HG03066 (cell line): ENCODE results near the gene ACAP1.

Experiments used
- ATAC-seq: cut with Tn5 transposase; IDR thresholded peaks from one replicate; pipeline ENCODE4 v1.9.1; 2021; ENCODE audit warnings: low read depth; ENCODE audit not compliant: unreplicated experiment

Gene ACAP1, protein sequence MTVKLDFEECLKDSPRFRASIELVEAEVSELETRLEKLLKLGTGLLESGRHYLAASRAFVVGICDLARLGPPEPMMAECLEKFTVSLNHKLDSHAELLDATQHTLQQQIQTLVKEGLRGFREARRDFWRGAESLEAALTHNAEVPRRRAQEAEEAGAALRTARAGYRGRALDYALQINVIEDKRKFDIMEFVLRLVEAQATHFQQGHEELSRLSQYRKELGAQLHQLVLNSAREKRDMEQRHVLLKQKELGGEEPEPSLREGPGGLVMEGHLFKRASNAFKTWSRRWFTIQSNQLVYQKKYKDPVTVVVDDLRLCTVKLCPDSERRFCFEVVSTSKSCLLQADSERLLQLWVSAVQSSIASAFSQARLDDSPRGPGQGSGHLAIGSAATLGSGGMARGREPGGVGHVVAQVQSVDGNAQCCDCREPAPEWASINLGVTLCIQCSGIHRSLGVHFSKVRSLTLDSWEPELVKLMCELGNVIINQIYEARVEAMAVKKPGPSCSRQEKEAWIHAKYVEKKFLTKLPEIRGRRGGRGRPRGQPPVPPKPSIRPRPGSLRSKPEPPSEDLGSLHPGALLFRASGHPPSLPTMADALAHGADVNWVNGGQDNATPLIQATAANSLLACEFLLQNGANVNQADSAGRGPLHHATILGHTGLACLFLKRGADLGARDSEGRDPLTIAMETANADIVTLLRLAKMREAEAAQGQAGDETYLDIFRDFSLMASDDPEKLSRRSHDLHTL

GRCh38 chr17:7336240-7337175, at the start of gene ACAP1:
Gene ACAP1, plus strand, starts transcription at chr17:7336529. Its CDS starts 206 bp downstream, at chr17:7336735.
- ATAC-seq = peak; percentile 58

DNA sequence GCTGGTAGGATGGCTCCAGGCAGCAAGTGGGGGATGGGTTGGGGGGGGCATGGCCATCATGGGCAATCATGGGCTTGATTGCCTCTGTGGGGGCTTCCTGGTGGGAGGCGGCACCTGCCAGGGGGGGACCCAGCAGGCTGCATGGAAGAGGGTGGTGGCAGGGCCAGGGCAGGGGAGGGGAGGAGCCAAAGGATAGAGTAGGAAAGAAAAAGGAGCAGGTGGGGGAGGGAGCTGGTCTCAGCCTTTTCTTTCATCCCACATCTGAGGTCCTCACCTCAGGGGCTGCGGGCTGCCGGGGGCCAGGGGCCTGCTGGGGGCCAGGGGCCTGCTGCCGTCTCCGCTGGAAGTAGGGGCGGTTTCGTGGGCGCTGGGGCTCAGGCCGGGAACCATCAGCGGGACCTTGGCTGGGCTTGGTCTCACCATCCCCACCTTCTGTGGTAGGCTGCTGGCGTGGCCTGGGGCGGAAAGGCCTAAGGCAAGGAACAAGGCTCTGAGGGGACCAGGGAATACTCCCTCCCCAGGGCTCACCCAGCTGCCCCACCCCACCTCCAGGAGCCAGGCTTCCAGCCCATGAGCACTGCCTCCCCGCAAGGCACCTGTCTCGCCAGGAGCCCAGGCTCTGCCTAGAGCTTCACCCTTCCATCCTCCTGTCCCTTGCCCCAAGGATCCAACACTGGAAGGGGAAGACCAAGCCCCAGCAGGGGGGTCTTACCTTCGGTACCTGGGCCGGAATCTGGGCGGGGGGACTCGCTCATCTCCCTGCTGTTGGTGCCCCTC, 46.9 kb upstream of the ACAP1 start:
- ATAC-seq = no peak

- no peak for ATAC-seq
Measured at GRCh38 chr17:7290166-7290565, 46.2 kb upstream of the ACAP1 start.

GRCh38 chr17:7290685-7291084, 45.6 kb upstream of the ACAP1 start:
- ATAC-seq = no peak

GRCh38 chr17:7292194-7292593, 44.1 kb upstream of the ACAP1 start:
- ATAC-seq = no peak

GRCh38 chr17:7292729-7293128, 43.6 kb upstream of the ACAP1 start:
- ATAC-seq = no peak

- no peak for ATAC-seq
Measured at GRCh38 chr17:7293159-7293558, 43.2 kb upstream of the ACAP1 start.

DNA sequence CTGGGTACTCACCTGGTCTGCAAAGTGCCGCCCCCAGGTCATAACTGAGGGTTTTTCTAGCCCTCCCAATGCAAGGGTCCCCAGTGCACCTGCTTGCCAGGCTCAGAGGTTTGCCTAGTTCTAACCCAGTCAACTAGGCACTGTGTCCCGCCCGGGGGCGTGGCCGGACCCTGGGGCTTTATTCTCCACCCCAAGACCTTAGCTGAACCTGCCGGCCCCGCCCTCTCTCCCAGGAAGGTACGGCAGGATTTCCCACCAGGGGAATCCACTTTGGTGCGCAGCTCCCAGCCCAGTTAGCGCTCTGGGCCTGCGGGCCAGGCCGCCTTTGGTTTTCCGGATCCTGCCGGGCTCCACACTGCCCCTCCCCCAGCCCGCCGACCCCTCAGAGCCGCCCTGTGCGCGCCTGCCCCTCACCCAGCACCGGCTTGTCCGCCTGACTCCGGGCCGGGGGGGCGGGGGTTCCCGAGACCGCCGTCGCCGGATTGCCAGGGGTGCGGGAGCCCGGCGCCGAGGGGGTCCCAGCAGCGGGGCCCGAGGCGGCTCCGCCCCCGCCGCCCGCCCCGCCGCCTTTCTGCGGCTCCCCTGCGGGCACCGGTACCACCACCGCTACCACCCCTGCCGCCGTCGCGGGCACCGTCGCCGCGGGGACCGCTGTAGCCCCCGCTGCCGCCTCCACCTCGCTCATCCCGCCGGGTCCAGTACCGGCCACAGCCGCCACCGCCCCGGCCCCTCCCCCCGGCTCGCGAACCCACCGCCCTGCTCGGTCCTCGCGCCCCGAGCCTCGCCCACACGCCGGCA, 42.3 kb upstream of the ACAP1 start:
- no peak for ATAC-seq

- ATAC-seq = no peak
Measured at GRCh38 chr17:7294614-7295153, 41.6 kb upstream of the ACAP1 start, which contains the start of gene YBX2. Gene YBX2, minus strand, starts transcription at chr17:7294639. Its CDS starts 139 bp downstream, at chr17:7294500.

GRCh38 chr17:7295230-7296180, 40.8 kb upstream of the ACAP1 start:
- no peak for ATAC-seq

GRCh38 chr17:7296189-7296861, 40.0 kb upstream of the ACAP1 start:
- no peak for ATAC-seq

DNA sequence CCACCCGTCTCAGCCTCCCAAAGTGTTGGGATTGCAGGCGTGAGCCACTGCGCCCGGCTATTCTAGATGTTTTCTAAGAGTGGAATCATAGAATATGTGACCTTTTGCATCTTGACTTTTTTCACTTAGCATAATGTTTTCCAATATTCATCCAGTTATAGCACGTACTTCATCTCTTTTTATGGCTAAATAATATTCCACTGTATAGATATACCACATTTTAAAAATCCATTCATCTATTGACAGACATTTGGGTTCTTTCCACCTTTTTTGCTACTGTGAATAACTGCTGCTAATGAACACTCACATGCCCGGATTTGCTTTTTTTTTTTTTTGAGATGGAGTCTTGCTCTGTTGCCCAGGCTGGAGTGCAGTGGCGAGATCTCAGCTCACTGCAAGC, 32.1 kb upstream of the ACAP1 start:
- ATAC-seq = no peak

DNA sequence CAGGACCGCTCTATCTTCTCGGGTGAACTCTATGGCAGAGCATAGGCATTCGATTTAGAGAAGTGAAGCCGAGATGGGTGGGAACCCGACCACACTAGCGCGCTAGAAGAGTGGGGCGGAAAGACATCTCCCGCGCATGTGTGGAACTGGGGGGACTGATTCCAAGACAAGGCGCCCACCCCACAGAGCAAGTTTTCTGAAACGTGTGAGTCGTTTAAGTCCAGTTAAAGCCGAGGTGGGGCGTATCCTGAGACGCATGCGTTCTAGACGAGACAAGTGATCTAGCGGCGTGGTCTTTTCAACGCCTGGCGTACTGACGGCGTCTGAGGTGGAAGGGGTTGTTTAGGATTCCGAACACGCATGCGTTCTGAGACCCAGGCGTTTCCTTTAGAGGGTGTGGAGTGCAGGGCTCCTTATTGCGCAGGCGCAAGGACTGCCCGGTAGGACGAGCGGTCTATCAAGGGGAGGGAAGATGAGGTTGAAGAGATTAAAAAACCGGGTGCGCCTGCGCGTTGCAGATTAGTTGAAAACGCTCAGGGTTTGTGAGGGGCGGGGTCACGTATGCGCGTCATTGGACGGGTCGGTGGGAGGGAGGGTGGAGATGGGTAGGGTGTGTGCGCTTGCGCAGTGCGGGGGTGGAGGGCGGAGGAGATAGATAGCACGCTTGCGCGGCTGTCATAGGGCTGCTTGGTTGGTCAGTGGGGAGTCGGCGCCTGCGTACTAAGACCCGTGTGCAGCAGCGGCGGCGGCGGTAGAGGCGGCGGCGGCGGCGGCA, 29.2 kb upstream of the ACAP1 start, which contains the start of gene EIF5A:
TSS of gene EIF5A (plus strand) at position 718 of the 775 bp plus-strand sequence. CDS start 2,008 bp downstream, outside the sequence.
- ATAC-seq = peak; percentile 56

DNA sequence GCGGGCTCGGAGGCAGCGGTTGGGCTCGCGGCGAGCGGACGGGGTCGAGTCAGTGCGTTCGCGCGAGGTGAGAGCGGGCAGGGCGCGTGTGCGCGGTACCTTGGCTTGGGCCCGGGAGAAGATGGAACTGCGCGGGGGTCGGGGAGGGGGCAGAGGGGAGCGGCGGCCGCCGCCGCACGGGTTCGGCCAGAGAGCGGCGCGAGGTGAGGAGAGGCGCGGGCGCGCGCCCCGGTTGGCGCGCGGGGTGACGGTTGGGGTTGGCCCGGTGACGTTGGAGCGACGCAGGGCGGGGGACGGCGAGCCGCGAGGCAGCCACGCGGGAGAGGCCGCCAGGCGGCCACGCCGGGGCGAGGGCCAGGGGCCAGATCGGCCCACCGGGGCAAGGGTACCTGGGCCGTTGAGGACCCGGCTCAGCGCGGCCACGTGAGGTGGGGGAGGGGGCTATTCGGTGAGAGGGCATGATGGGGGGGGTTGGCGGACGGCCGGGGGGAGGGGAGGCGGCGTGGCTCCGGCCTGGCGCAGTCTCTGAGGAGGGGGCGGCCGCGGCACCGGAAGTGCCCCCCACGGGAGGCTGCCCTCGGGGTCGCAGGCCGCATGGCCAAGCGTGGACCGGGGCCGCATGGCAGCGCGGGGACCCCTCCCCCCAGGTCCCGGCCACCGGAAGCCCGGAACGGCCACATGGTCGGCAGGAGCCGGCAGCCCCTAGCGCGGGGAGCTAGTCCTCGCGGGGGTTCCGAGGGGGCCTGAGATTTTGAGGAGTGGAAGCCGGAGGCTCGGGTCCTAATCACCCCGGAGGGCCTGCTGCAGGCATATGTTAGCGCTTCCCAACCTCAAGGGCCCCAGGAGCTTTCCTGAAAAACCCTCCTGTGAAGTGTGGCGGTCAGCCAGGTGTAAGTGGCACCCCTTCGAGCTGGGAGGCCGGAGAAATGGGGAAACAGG, 28.4 kb upstream of the ACAP1 start:
- no peak for ATAC-seq
